Right lobe of liver (tissue), 6 donors: Measurements from ENCODE around the gene CDC16. TPM values are rescaled to one million over a fixed set of nuclear protein-coding genes. Genes with fewer than 3 reads are reported as not detected.

ENCODE experiments used
- ATAC-seq, 4 donors: fragments of 200-7000 bp; cut with Tn5 transposase; one replicate each; pipeline ENCODE4 v1.9.1; 2020; ENCODE audit warnings: mild to moderate bottlenecking in 4 of 4, moderate library complexity in 4 of 4
- DNase-seq, 3 donors: peaks; one replicate each; pipeline ENCODE4 v3.0.0-alpha.2; 2020
- H3K27ac ChIP-seq, 3 donors: fragments of 200-600 bp; one replicate each; pipeline ENCODE4 v1.8.0; 2022
- H3K27me3 ChIP-seq, 2 donors: fragments of 200-600 bp; one replicate each; pipeline ENCODE4 v1.8.0; 2022
- H3K36me3 ChIP-seq, 4 donors: fragments of 200-600 bp; sonication (generic) in 1 of 4; one replicate each; pipeline versions ENCODE4 v1.5.1 to v1.8.0; 2017 to 2022; ENCODE audit warnings: control low read depth in 1 of 4
- H3K4me1 ChIP-seq, 4 donors: fragments of 200-600 bp; sonication (generic) in 1 of 4; one replicate each; pipeline versions ENCODE4 v1.5.1 to v1.8.0; 2017 to 2022; ENCODE audit warnings: control low read depth in 1 of 4
- H3K4me3 ChIP-seq, 3 donors: fragments of 200-600 bp; one replicate each; pipeline ENCODE4 v1.8.0; 2022
- H3K9me3 ChIP-seq, 4 donors: fragments of 200-600 bp; sonication (generic) in 1 of 4; one replicate each; pipeline versions ENCODE4 v1.5.1 to v1.8.0; 2017 to 2022; ENCODE audit warnings: control low read depth in 1 of 4
- CTCF ChIP-seq, 4 donors: fragments of 200-600 bp in 3 of 4; fragments of 450-650 bp in 1 of 4; IDR thresholded peaks; one replicate each; pipeline versions ENCODE4 v1.5.1 to v1.8.0; 2016 to 2022; ENCODE audit warnings: antibody characterized with exemption in 4 of 4, mild to moderate bottlenecking in 2 of 4
- POLR2A ChIP-seq: fragments of 450-650 bp; IDR thresholded peaks from one replicate; pipeline ENCODE4 v1.6.1; 2017; ENCODE audit warnings: antibody characterized with exemption, mild to moderate bottlenecking
- WGBS: methylation state at CpG from one replicate; pipeline ENCODE4 v1.1.6; 2018; ENCODE audit warnings: low coverage, low lambda C conversion rate; ENCODE audit not compliant: insufficient coverage; ENCODE audit errors: missing lambda C conversion rate; 5-methylcytosine and 5-hydroxymethylcytosine counted together
- intact Hi-C, 2 donors: fragments of 100-400 bp; cut with DNase I; formaldehyde crosslinking; loops; one replicate each; pipeline versions ENCODE4 v1.11.2 to v1.14.1; 2022
- total RNA-seq, 6 experiments: library from RNA; depleted of rRNA in 2 of 6; stranded (reverse); fragments of >200 nt in 2 of 6; fragmentation: NEBNext Ultra II Directional in 3 of 6; extraction: Animal tissue kit (Norgen Biotek cat#: 25700) in 3 of 6; gene quantifications; one replicate each; pipeline versions ENCODE4 v1.1.0 to v1.2.4, GENCODE V29; 2016 to 2023
- donor health status: DM: no; HTN: yes; CAD: no.
- donor health status: DM: no; HTN: no; CAD: no.
- donor health status: DM: no; HTN: no; CAD: no.
- donor health status: DM: no; HTN: yes; CAD: no.
- donor health status: DM: no; HTN: yes; CAD: no.

Gene CDC16
- total RNA-seq, 6 experiments from 2014 or later = 28.4 to 47.6 (median 35.8) TPM

GRCh38 chr13:114311387-114311786, 76.7 kb downstream of the CDC16 start:
- Histone ChIP-seq H3K4me1 (peaks cover 0 to 14% (median 0%) of the 10 kb centered on the region in 4 donors), H3K4me3 (no peak overlapping the region), H3K27ac (no peak overlapping the region), H3K36me3 (peaks cover 0 to 5% (median 2%) of the 10 kb centered on the region in 4 donors), H3K9me3 (no peaks in the 10 kb centered on the region), H3K27me3 (no peaks in the 10 kb centered on the region)
- intact Hi-C loops = no loop called here
- DNase-seq (no peak), ATAC-seq (no peak)
- TF ChIP-seq CTCF (IDR thresholded peaks at IDR 0.05) (no peak), POLR2A (no peak)

GRCh38 chr13:114311908-114312307, 77.2 kb downstream of the CDC16 start:
- no peak overlapping the region for H3K27ac ChIP-seq
- DNase-seq (no peak), ATAC-seq (no peak)
- no peaks in the 10 kb centered on the region for H3K27me3 ChIP-seq
- no peak overlapping the region for H3K4me3 ChIP-seq
- H3K36me3 ChIP-seq = peaks cover 0 to under 1% (median 0%) of the 10 kb centered on the region in 4 donors
- 51% methylated on average over 2 of the region's 2 CpGs for WGBS
- H3K4me1 ChIP-seq = peaks cover 0 to 14% (median 0%) of the 10 kb centered on the region in 4 donors
- H3K9me3 ChIP-seq = no peaks in the 10 kb centered on the region
- intact Hi-C loops = no loop called here
- TF ChIP-seq CTCF (IDR thresholded peaks at IDR 0.05) (no peak), POLR2A (no peak)

- no peaks in the 10 kb centered on the region for H3K36me3 ChIP-seq
- no peaks in the 10 kb centered on the region for H3K27me3 ChIP-seq
- peak overlapping the region; percentile 73 to 87 (median 86) for H3K27ac ChIP-seq
- WGBS = 82% methylated on average over 17 of the region's 17 CpGs
- TF ChIP-seq POLR2A (no peak), CTCF (IDR thresholded peaks at IDR 0.05) (no peak)
- peaks cover 0 to 14% (median 1%) of the 10 kb centered on the region in 4 donors for H3K4me1 ChIP-seq
- DNase-seq (peak in 1 of 3 donors; percentile 25), ATAC-seq (no peak)
- peak overlapping the region; percentile 85 to 90 (median 85) for H3K4me3 ChIP-seq
- intact Hi-C loops = no loop called here
- H3K9me3 ChIP-seq = no peaks in the 10 kb centered on the region
Measured at GRCh38 chr13:114313061-114313860, 78.6 kb downstream of the CDC16 start.

GRCh38 chr13:114314074-114314912, 79.6 kb downstream of the CDC16 start, which contains the start of gene CHAMP1:
TSS of gene CHAMP1 (plus strand) at chr13:114314503. CDS start at chr13:114323843, 9,340 bp downstream.
- ATAC-seq = peak; percentile 93 to 97 (median 97)

More at GRCh38 chr13:114314074-114314912, 79.6 kb downstream of the CDC16 start, which contains the start of gene CHAMP1:
- under 1% methylated on average over 49 of the region's 107 CpGs for WGBS
- H3K4me1 ChIP-seq = peaks cover 0 to 19% (median 2%) of the 10 kb centered on the region in 4 donors
- TF ChIP-seq POLR2A (peak; percentile 98), CTCF (IDR thresholded peaks at IDR 0.05) (no peak)
- peak; percentile 96 to 97 (median 97) for DNase-seq
- peak within 1 kb of the TSS; percentile 85 to 90 (median 85) for H3K4me3 ChIP-seq
- peak within 1 kb of the TSS; percentile 73 to 87 (median 86) for H3K27ac ChIP-seq
- no peaks in the 10 kb centered on the region for H3K27me3 ChIP-seq
- H3K9me3 ChIP-seq = no peaks in the 10 kb centered on the region
- intact Hi-C loops = no loop called here
- H3K36me3 ChIP-seq = no peaks in the 10 kb centered on the region
